SJSA1 (cell line): ENCODE data around the gene ARHGEF2. TPM values are rescaled to one million over a fixed set of nuclear protein-coding genes. Genes with fewer than 3 reads are reported as not detected.

Source experiments
- DNase-seq, 2 experiments: peaks; one replicate each; pipeline ENCODE4 v3.0.0-alpha.2; 2015 to 2020; ENCODE audit warnings: low spot score in 2 of 2, low read depth in 1 of 2
- H3K27ac ChIP-seq: fragments of 250-450 bp; sonication (Bioruptor Pico); 2 replicates; pipeline ENCODE4 v1.5.1; 2020; ENCODE audit warnings: mild to moderate bottlenecking, moderate library complexity
- H3K27me3 ChIP-seq: fragments of 250-450 bp; sonication (Bioruptor Pico); replicated peaks from 2 replicates; pipeline ENCODE4 v1.5.1; 2020; ENCODE audit warnings: mild to moderate bottlenecking, moderate library complexity
- H3K36me3 ChIP-seq: fragments of 250-450 bp; sonication (Bioruptor Pico); 2 replicates; pipeline ENCODE4 v1.5.1; 2020; ENCODE audit warnings: mild to moderate bottlenecking
- H3K4me1 ChIP-seq: fragments of 250-450 bp; sonication (Bioruptor Pico); replicated peaks from 2 replicates; pipeline ENCODE4 v1.6.1; 2021; ENCODE audit warnings: mild to moderate bottlenecking
- H3K4me3 ChIP-seq: fragments of 250-450 bp; sonication (Bioruptor Pico); 2 replicates; pipeline ENCODE4 v1.5.1; 2020; ENCODE audit warnings: mild to moderate bottlenecking
- H3K9me3 ChIP-seq: fragments of 250-450 bp; sonication (Bioruptor Pico); replicated peaks from 2 replicates; pipeline ENCODE4 v1.5.1; 2020; ENCODE audit warnings: mild to moderate bottlenecking
- total RNA-seq: library from RNA; depleted of rRNA; stranded (reverse); fragments of >200 nt; shearing (Covaris generic); gene quantifications from 2 replicates; pipeline ENCODE4 v1.2.3, GENCODE V29; 2014

ARHGEF2 gene
- total RNA-seq, 1 experiment from 2014 or later: 81.1 TPM

DNA sequence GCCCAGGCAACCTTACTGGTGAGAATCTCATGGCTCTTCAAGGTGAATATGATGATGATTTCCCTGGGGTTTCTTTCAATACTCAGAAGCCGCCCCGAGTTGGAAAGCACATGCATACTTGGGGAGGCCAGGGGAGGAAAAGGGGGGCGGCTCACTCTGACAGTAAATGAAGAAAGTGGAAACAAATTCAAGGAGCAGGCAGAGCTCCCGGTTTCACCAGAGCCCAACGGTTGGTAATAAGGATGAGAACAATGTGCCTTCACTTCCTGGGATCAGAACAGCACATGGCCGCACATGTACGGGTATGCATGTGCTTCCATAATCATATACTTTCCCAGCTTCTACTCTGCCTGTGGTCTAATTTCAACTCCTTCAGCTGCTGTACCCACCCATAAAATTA is 3.8 kb upstream of the ARHGEF2 start:
- no peaks in the 10 kb centered on the region for H3K9me3 ChIP-seq
- H3K4me1 ChIP-seq: peaks cover 61% of the 10 kb centered on the region
- H3K27me3 ChIP-seq: no peaks in the 10 kb centered on the region
- peak overlapping the region; percentile 19; the same call in 1 of the 2 replicates for H3K4me3 ChIP-seq
- peak overlapping the region; percentile 71 for H3K27ac ChIP-seq
- peaks cover 8% of the 10 kb centered on the region for H3K36me3 ChIP-seq
- DNase-seq: no peak

DNA sequence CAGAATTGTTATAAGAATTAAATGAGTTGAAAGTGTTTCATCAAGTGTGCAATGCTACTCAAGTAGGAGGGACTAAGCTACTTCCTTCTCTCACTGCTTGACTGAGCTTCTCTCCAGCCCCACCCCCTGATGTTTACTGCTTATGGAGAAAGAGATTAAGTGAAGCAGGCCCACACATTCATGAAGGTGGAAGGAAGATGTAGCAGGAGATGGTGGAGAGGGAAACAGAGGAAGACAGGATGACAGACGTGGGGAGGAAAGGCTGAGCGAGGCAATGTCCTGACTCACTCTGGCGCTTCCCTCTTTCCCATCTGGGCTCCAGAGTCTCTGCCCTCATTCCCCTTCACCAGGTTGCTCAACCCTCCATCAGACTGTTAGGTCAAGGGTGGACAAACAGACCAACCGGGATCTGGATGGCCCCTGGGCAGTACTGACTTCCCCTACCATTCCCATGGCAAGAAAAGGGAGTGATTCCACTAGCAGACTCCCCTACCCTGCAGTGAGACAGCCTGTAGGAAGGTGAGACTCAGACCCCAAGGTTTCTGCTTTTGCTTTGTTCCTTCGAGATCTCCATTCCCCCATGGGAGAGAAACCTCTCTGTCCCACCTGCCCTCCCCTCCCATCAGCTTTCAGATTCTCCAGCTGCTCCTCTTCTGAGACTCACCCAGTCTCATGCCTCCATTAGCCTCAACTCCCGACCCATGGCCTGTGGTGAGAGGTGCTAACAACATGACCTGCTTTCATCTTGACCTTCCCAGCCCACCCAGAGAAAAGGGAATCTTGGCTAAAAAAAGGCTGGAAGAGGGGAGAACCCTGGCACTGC is 3.1 kb upstream of the ARHGEF2 start:
- peaks cover 66% of the 10 kb centered on the region for H3K4me1 ChIP-seq
- no peak overlapping the region for H3K4me3 ChIP-seq
- DNase-seq: no peak
- no peaks in the 10 kb centered on the region for H3K27me3 ChIP-seq
- 0 out of 2 replicates have a peak overlapping the region, but pooled peaks have one; percentile 71 for H3K27ac ChIP-seq
- H3K9me3 ChIP-seq: no peaks in the 10 kb centered on the region
- peaks cover 8% of the 10 kb centered on the region for H3K36me3 ChIP-seq

DNA sequence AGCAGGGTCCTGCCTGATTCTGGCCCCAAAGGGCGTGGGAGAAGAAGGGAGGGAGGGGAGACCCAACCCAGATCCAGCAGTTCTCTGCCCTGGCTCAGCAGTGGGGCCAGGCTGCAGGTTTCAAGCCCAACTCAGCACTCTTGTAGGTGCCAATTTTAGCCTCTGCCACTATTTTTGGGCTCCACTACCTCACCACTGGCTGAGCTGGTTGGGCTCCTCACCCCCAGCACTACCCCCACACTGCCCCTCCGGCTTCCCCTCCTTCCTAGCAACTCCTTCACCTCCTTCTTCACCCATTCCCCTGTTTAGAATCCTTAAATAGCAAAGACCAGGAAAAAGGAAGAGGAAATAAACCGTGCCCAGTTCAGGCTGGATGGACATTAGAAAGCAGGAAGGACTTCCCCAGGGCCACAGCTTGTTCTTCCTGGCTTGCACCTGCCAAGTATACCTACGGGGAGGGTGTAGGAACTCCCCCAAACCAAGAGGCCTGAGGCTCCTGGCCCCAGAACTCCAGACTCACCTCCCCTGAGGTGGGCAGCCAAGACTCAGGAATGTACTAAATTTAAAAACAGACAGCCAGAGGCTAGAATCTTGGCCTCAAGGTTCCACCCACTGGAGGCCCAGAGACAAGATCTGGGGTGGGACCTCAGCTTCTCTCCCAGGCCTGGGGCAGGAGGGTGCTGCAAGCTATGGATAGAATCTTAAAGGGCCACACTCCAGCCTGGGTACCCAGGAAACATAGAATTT is 1.4 kb upstream of the ARHGEF2 start:
- Histone ChIP-seq H3K27me3 (no peaks in the 10 kb centered on the region), H3K27ac (peak overlapping the region; percentile 81), H3K4me3 (peak overlapping the region; percentile 78; the same call in 1 of the 2 replicates), H3K4me1 (peaks cover 83% of the 10 kb centered on the region), H3K36me3 (peaks cover 13% of the 10 kb centered on the region), H3K9me3 (no peaks in the 10 kb centered on the region)
- DNase-seq: no peak

DNA sequence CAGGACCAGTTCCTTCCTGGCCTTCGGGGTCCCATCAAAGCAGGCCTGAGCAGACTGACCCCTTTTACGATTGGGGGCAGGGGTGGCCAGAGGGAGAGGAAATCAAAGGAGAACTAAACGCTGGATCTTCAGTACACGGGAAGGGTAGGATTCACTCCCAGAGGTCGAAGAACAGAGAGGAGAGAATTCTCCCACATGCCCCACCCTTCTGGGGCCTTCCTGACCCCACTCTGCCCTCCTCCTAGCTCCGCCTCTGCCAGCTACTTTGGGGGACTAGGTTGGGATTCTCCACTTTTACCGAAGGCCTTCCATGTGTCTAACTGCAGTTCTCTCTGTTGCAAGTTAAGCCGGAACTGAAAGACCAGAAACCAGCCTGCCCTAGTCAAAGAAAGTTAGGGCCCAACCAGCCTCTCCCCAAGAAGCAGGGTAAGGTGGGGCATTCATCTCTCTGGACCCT is 654 bp upstream of the ARHGEF2 start:
- DNase-seq: no peak
- H3K4me1 ChIP-seq: peaks cover 85% of the 10 kb centered on the region

DNA sequence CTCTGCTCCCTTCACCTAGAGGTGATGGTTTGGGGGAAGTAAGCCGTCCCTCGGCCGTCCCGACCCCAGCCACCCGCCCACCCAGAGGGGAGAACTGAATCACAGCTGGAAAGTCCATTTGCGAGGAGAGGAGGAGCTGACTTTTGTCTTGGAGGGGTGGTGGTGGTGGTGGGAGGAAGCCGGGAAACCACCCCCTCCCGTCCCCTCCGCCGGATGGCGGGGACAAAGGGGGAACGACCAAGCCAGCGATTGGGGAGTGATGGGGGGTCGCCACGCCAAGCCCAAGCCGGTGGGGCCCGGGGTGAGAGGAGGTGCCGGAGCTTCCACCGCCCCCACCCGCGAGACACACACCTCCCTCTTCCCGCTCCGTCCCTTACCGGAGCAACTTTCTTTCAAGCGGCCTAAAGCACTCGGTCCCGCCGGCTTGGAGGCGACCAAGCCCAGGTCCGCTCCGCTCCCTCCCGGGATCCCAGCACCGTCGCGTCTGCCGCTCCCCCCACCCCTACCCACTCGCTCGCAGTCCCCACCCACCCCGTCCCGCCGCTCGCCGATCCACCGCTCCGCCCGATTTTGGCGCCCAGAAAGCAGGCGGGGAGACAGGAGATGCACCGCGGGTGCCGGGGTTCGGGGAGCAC is 540 bp downstream of the ARHGEF2 start:
- peaks cover 73% of the 10 kb centered on the region for H3K4me1 ChIP-seq
- no peaks in the 10 kb centered on the region for H3K27me3 ChIP-seq

More for the DNA sequence above, 654 bp upstream of the ARHGEF2 start:
- Histone ChIP-seq H3K9me3 (no peaks in the 10 kb centered on the region), H3K4me3 (peak overlapping the region; percentile 78), H3K36me3 (peaks cover 20% of the 10 kb centered on the region), H3K27ac (peak overlapping the region; percentile 81), H3K27me3 (no peaks in the 10 kb centered on the region)

DNA sequence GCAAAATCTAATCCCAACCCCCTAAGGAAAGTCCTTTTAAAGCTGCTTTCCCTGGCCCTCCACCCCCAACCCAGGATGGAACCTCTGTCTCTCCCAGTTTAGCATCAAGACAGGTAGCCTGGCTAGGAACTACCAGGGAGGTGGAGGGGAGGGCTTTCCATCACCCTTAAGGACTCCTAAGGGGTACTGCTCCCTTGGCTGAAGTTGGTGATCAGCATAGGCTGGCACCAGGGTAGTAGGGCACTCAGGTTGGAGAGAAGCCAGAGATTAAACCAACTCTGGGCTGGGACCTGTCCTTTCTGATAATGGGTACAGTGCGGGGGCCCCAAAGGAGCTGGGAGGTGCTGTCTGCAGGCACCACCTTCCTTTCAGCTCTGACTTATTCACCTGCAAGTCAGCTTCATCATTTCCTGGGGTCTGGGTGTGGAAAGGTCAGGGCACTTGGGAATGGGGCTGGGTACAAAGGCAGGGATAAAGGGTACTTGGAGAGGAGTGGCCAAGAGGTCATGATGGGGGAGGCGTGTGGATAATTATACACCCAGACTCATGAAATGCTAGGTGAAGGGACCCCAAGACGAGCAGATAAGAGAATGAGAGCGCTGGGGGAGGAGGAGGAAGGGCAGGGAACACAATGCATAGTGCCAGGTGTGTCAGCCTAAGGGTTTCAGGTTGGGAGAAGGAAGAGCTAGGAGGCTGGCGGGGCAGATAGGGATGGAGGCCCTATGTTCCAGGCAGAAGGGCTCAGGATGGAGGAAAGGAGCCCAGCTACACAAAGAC is 1.2 kb downstream of the ARHGEF2 start:
- peak overlapping the region; percentile 81 for H3K27ac ChIP-seq
- peaks cover 35% of the 10 kb centered on the region for H3K36me3 ChIP-seq
- H3K27me3 ChIP-seq: no peaks in the 10 kb centered on the region
- peak overlapping the region; percentile 78 for H3K4me3 ChIP-seq
- peaks cover 69% of the 10 kb centered on the region for H3K4me1 ChIP-seq
- no peaks in the 10 kb centered on the region for H3K9me3 ChIP-seq
- no peak for DNase-seq

More for the DNA sequence above, 540 bp downstream of the ARHGEF2 start:
- DNase-seq: peak in 1 of 2 experiments; percentile 46
- Histone ChIP-seq H3K9me3 (no peaks in the 10 kb centered on the region), H3K4me3 (peak overlapping the region; percentile 78), H3K27ac (peak overlapping the region; percentile 81), H3K36me3 (peaks cover 28% of the 10 kb centered on the region)

DNA sequence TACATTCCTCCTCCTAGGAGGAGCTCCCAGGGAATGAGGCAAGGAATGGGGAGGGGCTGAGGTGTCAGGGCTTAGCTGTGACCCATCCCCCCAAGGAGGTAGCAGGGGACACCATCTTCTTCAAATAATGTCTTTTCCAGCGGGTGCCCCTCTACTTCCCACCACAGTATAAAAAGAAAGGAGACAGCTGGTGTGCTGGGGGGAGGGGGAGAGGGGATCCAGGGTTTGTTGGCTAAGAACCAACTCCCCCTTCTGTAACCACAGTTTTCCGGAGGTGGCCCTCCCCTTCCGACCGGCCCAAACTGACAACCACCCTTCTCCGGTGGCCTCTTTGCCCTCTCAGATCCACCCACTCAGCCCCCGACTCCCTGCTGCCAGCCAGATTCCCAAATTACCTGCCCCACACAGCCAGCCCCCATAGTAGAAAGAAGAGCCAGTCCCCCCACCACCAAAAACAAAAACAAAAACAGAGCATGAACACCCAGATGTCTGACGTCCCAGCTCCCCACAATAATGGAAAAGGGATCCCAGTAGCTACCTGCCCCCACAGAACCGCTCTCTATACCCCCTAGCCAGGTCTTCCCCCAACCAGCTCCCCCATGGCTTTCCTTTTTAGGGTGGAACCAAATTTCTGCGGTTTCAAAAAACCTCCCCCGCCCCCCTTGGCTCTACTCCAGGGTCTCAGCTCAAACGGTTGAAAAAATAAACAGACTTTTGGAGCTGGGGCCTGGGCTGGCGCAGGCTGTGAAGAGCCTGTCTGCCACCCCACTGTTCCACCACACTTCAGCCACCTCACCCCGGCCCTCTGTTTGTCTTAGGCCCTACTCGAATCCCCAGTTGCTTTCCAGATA is 2.1 kb downstream of the ARHGEF2 start:
- no peaks in the 10 kb centered on the region for H3K27me3 ChIP-seq
- H3K4me1 ChIP-seq: peaks cover 63% of the 10 kb centered on the region
- H3K27ac ChIP-seq: peak overlapping the region; percentile 67
- H3K36me3 ChIP-seq: peaks cover 37% of the 10 kb centered on the region
- peak overlapping the region; percentile 78 for H3K4me3 ChIP-seq
- DNase-seq: peak; percentile 86 to 91
- no peaks in the 10 kb centered on the region for H3K9me3 ChIP-seq

DNA sequence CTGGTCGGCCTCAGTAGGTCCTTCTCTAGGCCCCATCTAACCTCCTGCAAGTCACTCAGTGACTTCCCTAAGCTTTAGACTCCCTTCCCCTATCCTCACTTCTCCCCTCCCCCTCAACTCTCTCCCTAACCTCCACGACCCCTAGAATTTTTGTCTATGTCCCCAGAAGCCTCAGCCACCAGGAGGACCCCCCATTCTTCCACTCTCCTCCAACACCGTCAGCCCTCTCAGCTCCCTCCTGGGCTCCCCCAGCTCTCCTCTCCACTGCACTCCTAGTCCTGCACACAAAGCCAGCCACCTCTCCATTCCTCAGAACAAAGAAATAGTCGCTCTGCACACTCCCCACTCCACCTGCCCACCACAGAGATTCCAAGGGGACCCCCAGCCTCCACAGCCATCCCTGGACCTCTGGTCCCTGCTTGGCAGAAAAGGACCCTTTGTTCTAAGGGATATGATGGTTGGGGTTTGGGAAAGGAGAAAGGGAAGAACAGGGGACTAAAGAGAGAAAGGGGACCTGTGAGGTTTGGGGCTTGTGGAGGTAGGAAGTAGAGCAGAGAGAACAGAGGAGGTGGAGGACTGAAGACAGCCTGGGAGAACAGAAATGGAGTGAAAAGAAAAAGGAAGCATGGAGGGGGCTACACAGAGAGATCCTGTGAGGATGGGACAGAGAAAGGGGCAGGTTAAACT is 2.8 kb downstream of the ARHGEF2 start:
- H3K4me1 ChIP-seq: peaks cover 63% of the 10 kb centered on the region

DNA sequence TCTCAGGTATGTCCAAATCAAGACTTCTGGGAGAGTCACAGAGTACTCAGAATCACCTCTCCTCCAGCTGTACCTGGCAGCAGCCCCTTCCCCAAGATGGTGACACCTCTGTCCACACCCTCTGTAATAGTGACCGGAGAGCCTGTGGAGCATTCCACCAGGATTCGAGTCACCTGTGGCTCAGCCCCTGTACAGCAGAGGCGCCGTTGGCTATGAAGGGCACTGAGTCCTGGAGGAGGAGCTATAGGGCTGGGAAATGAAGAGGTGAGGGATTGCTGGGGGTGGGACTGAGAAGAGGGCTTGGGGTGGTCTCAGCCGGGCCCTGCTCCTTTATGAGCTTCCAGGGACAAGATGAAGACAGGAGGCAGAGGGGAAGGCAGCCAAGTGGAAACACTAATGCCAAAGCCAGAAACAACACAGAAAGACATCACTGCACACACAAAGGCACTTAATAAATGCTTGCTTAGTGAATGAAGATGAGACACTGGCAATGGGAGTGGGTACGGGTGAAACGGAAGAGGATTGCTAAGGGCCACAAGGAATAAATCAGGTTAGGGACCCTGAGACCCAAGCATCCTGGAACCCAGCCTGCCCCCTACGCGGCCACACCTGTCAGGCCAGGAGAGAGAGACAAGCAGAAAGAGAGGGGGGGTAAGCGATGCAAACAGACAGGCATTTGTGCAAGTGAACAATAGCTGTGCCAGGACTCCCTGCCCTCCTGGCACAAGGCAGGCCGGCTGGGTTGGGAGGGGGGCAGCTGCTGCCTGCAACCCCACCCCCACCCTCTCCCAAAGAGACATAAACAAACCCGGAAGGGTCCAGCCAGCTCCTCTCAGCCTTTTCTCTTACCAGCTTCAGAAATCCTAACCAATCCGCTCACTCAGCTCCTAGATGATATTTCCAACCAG is 3.9 kb downstream of the ARHGEF2 start:
- peaks cover 63% of the 10 kb centered on the region for H3K4me1 ChIP-seq
- DNase-seq: no peak

More for the DNA sequence above, 2.8 kb downstream of the ARHGEF2 start:
- H3K9me3 ChIP-seq: no peaks in the 10 kb centered on the region
- peaks cover 32% of the 10 kb centered on the region for H3K36me3 ChIP-seq
- no peak for DNase-seq
- no peak overlapping the region; the same call in 1 of the 2 replicates for H3K27ac ChIP-seq
- H3K27me3 ChIP-seq: no peaks in the 10 kb centered on the region
- peak overlapping the region; percentile 78 for H3K4me3 ChIP-seq

DNA sequence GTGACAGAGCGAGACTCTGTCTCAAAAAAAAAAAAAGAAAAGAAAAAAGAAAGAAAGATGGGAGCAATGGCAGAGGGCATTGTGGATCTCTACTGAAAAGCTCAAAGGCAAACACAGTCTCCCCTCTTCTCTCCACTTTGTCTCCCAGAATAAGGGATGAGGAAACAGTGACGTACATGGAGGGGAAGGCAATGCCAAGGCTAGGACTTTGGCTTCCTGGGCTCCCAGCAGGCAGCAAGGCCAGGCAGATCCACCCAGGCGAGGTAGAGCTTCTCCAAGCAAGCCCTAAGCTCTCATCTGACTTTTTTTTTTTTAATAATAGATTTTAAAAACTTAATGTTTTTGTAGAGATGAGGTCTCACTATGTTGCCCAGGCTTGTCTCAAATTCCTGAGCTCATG is 4.6 kb downstream of the ARHGEF2 start:
- Histone ChIP-seq H3K27ac (no peak overlapping the region), H3K27me3 (no peaks in the 10 kb centered on the region), H3K4me1 (peaks cover 63% of the 10 kb centered on the region), H3K36me3 (peaks cover 49% of the 10 kb centered on the region), H3K9me3 (no peaks in the 10 kb centered on the region), H3K4me3 (no peak overlapping the region)
- no peak for DNase-seq

More for the DNA sequence above, 3.9 kb downstream of the ARHGEF2 start:
- Histone ChIP-seq H3K9me3 (no peaks in the 10 kb centered on the region), H3K4me3 (no peak overlapping the region), H3K36me3 (peaks cover 41% of the 10 kb centered on the region), H3K27ac (no peak overlapping the region), H3K27me3 (no peaks in the 10 kb centered on the region)
